CD14-positive monocyte (primary cell): ENCODE results near the gene SH3BP4. TPM values are rescaled to one million over a fixed set of nuclear protein-coding genes. Genes with fewer than 3 reads are reported as not detected.

Source experiments
- DNase-seq, 3 donors: peaks; one replicate each; pipeline ENCODE4 v3.0.0-alpha.2; 2011 to 2022
- H2AFZ ChIP-seq: 2 replicates; pipeline ENCODE4 v1.6.0; 2012; ENCODE audit warnings: mild to moderate bottlenecking, low read depth, low read length, inconsistent platforms; ENCODE audit not compliant: insufficient read depth, poor library complexity, severe bottlenecking
- H3K27ac ChIP-seq, 2 donors: 1 replicate in 1 of 2; 2 replicates in 1 of 2; pipeline ENCODE4 v1.5.1; 2012 to 2013; ENCODE audit warnings: low read length in 2 of 2, control low read depth in 1 of 2, inconsistent platforms in 1 of 2, low read depth in 1 of 2, mild to moderate bottlenecking in 1 of 2
- H3K27me3 ChIP-seq, 2 donors: one replicate each; pipeline versions ENCODE4 v1.6.0 to v1.6.1; 2011 to 2013; ENCODE audit warnings: low read length in 2 of 2; ENCODE audit not compliant: control insufficient read depth in 2 of 2, insufficient read depth in 2 of 2
- H3K36me3 ChIP-seq, 2 donors: replicated peaks in 1 of 2; 1 replicate in 1 of 2; 2 replicates in 1 of 2; pipeline versions ENCODE4 v1.5.1 to v1.6.1; 2012 to 2013; ENCODE audit warnings: low read length in 2 of 2, control low read depth in 1 of 2, inconsistent platforms in 1 of 2, mild to moderate bottlenecking in 1 of 2; ENCODE audit not compliant: insufficient read depth in 2 of 2, control insufficient read depth in 1 of 2
- H3K4me1 ChIP-seq, 2 donors: 1 replicate in 1 of 2; 2 replicates in 1 of 2; pipeline versions ENCODE4 v1.5.1 to v1.6.1; 2012 to 2013; ENCODE audit warnings: low read length in 2 of 2, control low read depth in 1 of 2, inconsistent platforms in 1 of 2, mild to moderate bottlenecking in 1 of 2, moderate library complexity in 1 of 2; ENCODE audit not compliant: insufficient read depth in 2 of 2, control insufficient read depth in 1 of 2
- H3K4me2 ChIP-seq: replicated peaks from 2 replicates; pipeline ENCODE3; 2012; ENCODE audit warnings: low read length, moderate library complexity, mild to moderate bottlenecking; ENCODE audit not compliant: poor library complexity, severe bottlenecking; ENCODE audit errors: extremely low read depth
- H3K4me3 ChIP-seq, 3 experiments: fragments of 200-600 bp in 1 of 3; sonication (generic) in 1 of 3; replicated peaks in 1 of 3; 1 replicate in 2 of 3; 2 replicates in 1 of 3; pipeline ENCODE4 v1.5.1; 2011 to 2013; ENCODE audit warnings: low read length in 3 of 3, mild to moderate bottlenecking in 3 of 3, control low read depth in 2 of 3, low read depth in 2 of 3, inconsistent platforms in 1 of 3, moderate library complexity in 1 of 3
- H3K79me2 ChIP-seq: 2 replicates; pipeline ENCODE4 v1.6.0; 2012; ENCODE audit warnings: mild to moderate bottlenecking, control low read depth, inconsistent platforms, low read length, moderate library complexity; ENCODE audit not compliant: insufficient read depth
- H3K9ac ChIP-seq: 2 replicates; pipeline ENCODE4 v1.6.0; 2017; ENCODE audit warnings: low read length, mild to moderate bottlenecking; ENCODE audit not compliant: insufficient read depth, poor library complexity, severe bottlenecking
- H3K9me3 ChIP-seq, 2 donors: replicated peaks in 1 of 2; 1 replicate in 1 of 2; 2 replicates in 1 of 2; pipeline versions ENCODE4 v1.5.1 to v1.6.1; 2012 to 2013; ENCODE audit warnings: low read length in 2 of 2, control low read depth in 1 of 2; ENCODE audit not compliant: control insufficient read depth in 1 of 2, insufficient read depth in 1 of 2
- H4K20me1 ChIP-seq: 2 replicates; pipeline ENCODE4 v1.6.0; 2012; ENCODE audit warnings: mild to moderate bottlenecking, low read length, control low read depth, moderate library complexity; ENCODE audit not compliant: insufficient read depth
- H3K27ac Mint-ChIP-seq, 7 donors: one replicate each; pipeline ENCODE4 v1.8.0; 2020; ENCODE audit warnings: mild to moderate bottlenecking in 7 of 7, mixed read lengths in 7 of 7, moderate library complexity in 6 of 7, inconsistent platforms in 2 of 7
- H3K27me3 Mint-ChIP-seq, 3 donors: one replicate each; pipeline ENCODE4 v1.8.0; 2021 to 2022; ENCODE audit warnings: low read depth in 3 of 3, mild to moderate bottlenecking in 3 of 3, mixed read lengths in 3 of 3, moderate library complexity in 3 of 3, inconsistent platforms in 1 of 3
- H3K36me3 Mint-ChIP-seq, 2 donors: one replicate each; pipeline ENCODE4 v1.8.0; 2020; ENCODE audit warnings: mixed read lengths in 2 of 2, inconsistent platforms in 1 of 2, mild to moderate bottlenecking in 1 of 2
- H3K4me1 Mint-ChIP-seq: one replicate; pipeline ENCODE4 v1.8.0; 2020; ENCODE audit warnings: mild to moderate bottlenecking, mixed read lengths
- H3K4me3 Mint-ChIP-seq, 2 donors: one replicate each; pipeline ENCODE4 v1.8.0; 2020; ENCODE audit warnings: mild to moderate bottlenecking in 2 of 2, mixed read lengths in 2 of 2, moderate library complexity in 1 of 2
- H3K9me3 Mint-ChIP-seq, 7 donors: one replicate each; pipeline ENCODE4 v1.8.0; 2020 to 2022; ENCODE audit warnings: mixed read lengths in 7 of 7, mild to moderate bottlenecking in 6 of 7, moderate library complexity in 6 of 7, inconsistent platforms in 2 of 7
- CTCF ChIP-seq: fragments of 200-600 bp; IDR thresholded peaks from one replicate; pipeline ENCODE4 v1.8.0; 2022; ENCODE audit warnings: antibody characterized with exemption, mild to moderate bottlenecking
- WGBS: methylation state at CpG from one replicate; pipeline ENCODE4 v1.1.5; 2013; ENCODE audit warnings: missing lambda C conversion rate; ENCODE audit not compliant: insufficient coverage; 5-methylcytosine and 5-hydroxymethylcytosine counted together
- intact Hi-C, 2 donors: fragments of 100-400 bp; cut with micrococcal nuclease; formaldehyde crosslinking; loops; one replicate each; pipeline versions ENCODE4 v1.15.0 to v1.15.1; 2023
- polyA plus RNA-seq, 3 donors: library from polyadenylated mRNA; depleted of rRNA in 1 of 3; unstranded in 2 of 3; stranded (reverse) in 1 of 3; fragments of 300-500 nt in 2 of 3; fragments of >200 nt in 1 of 3; fragmentation: Illumina TruSeq in 2 of 3; gene quantifications; 1 replicate in 2 of 3; 2 replicates in 1 of 3; pipeline ENCODE4 v1.2.3, GENCODE V29; 2012 to 2021

Gene SH3BP4
- polyA plus RNA-seq, 3 donors = 0.66 to 1.6 (median 1.3) TPM

- Histone ChIP-seq H3K79me2 (no peaks in the 10 kb centered on the region), H3K4me2 (no peak overlapping the region), H3K27me3 (no peaks in the 10 kb centered on the region), H3K4me3 (no peak overlapping the region), H3K36me3 (no peaks in the 10 kb centered on the region), H3K4me1 (no peaks in the 10 kb centered on the region), H2AFZ (no peak overlapping the region), H3K27ac (no peak overlapping the region), H3K9ac (no peak overlapping the region), H3K9me3 (no peaks in the 10 kb centered on the region), H4K20me1 (no peaks in the 10 kb centered on the region)
- peaks cover 2 to 5% (median 4%) of the 10 kb centered on the region in 3 donors for H3K27me3 Mint-ChIP-seq
- H3K4me1 Mint-ChIP-seq = no peaks in the 10 kb centered on the region
- no CpG with 5 or more reads among the region's 2 CpGs for WGBS
- peaks cover 0 to 14% (median 4%) of the 10 kb centered on the region in 7 donors for H3K9me3 Mint-ChIP-seq
- intact Hi-C loops = no loop called here
- H3K4me3 Mint-ChIP-seq = no peak overlapping the region
- no peak for DNase-seq
- H3K36me3 Mint-ChIP-seq = no peaks in the 10 kb centered on the region
- no peak overlapping the region for H3K27ac Mint-ChIP-seq
- no peak for TF ChIP-seq CTCF
Measured at GRCh38 chr2:234931371-234931770, 20.4 kb upstream of the SH3BP4 start.

GRCh38 chr2:234932591-234933168 lies 19.1 kb upstream of the SH3BP4 start:
- Histone ChIP-seq H2AFZ (no peak overlapping the region), H3K4me2 (no peak overlapping the region), H3K27ac (no peak overlapping the region), H3K79me2 (no peaks in the 10 kb centered on the region), H3K9ac (no peak overlapping the region), H3K4me3 (no peak overlapping the region), H3K9me3 (no peaks in the 10 kb centered on the region), H3K4me1 (no peaks in the 10 kb centered on the region), H4K20me1 (no peaks in the 10 kb centered on the region), H3K36me3 (no peaks in the 10 kb centered on the region), H3K27me3 (no peaks in the 10 kb centered on the region)
- Mint-ChIP-seq H3K9me3 (peaks cover 0 to 8% (median 0%) of the 10 kb centered on the region in 7 donors), H3K4me1 (no peaks in the 10 kb centered on the region), H3K27ac (no peak overlapping the region), H3K27me3 (peaks cover 2 to 6% (median 4%) of the 10 kb centered on the region in 3 donors), H3K4me3 (peak overlapping the region in 1 of 2 donors; percentile 25), H3K36me3 (no peaks in the 10 kb centered on the region)
- 95% methylated on average over 6 of the region's 12 CpGs for WGBS
- no peak for DNase-seq
- no peak for TF ChIP-seq CTCF
- intact Hi-C loops = no loop called here
